ENCODE data around the gene PITRM1.

- TF ChIP-seq CTCF (conservative IDR thresholded peaks at IDR 0.05) = no peak
- no peak for TF ChIP-seq ZFX (IDR thresholded peaks at IDR 0.05)
Observed at GRCh38 chr10:3180355-3181025, 7.9 kb upstream of the PITRM1 start.
